Smooth muscle cell (in vitro differentiated cells): ENCODE measurements around the gene KCNN3. TPM values are rescaled to one million over a fixed set of nuclear protein-coding genes. Genes with fewer than 3 reads are reported as not detected.

ENCODE experiments used
- DNase-seq: peaks from one replicate; lab custom pipeline; 2025; ENCODE audit not compliant: unreplicated experiment; lab: John Stamatoyannopoulos, UW
- H2AFZ ChIP-seq: fragments of 200-600 bp; sonication (generic); 2 replicates; pipeline ENCODE4 v1.6.0; 2016; ENCODE audit warnings: antibody characterized with exemption, low read depth, mild to moderate bottlenecking
- H3F3A ChIP-seq: fragments of 200-600 bp; sonication (generic); 2 replicates; pipeline ENCODE4 v1.6.0; 2017; ENCODE audit warnings: antibody characterized with exemption, low read depth
- H3K27ac ChIP-seq: fragments of 200-600 bp; sonication (generic); 2 replicates; pipeline ENCODE4 v1.5.1; 2016; ENCODE audit warnings: low read depth, mild to moderate bottlenecking
- H3K27me3 ChIP-seq: fragments of 200-600 bp; sonication (generic); 2 replicates; pipeline ENCODE4 v1.6.1; 2016; ENCODE audit warnings: low read depth, mild to moderate bottlenecking
- H3K36me3 ChIP-seq: fragments of 200-600 bp; sonication (generic); 2 replicates; pipeline ENCODE4 v1.5.1; 2016; ENCODE audit warnings: low read depth
- H3K4me1 ChIP-seq: fragments of 200-600 bp; sonication (generic); 2 replicates; pipeline ENCODE4 v1.5.1; 2016; ENCODE audit warnings: low read depth
- H3K4me2 ChIP-seq: fragments of 200-600 bp; sonication (generic); 2 replicates; pipeline ENCODE4 v1.6.0; 2016; ENCODE audit warnings: mild to moderate bottlenecking
- H3K4me3 ChIP-seq: fragments of 200-600 bp; sonication (generic); 2 replicates; pipeline ENCODE4 v1.5.1; 2016; ENCODE audit warnings: mild to moderate bottlenecking
- H3K79me2 ChIP-seq: fragments of 200-600 bp; sonication (generic); 2 replicates; pipeline ENCODE4 v1.6.0; 2016; ENCODE audit warnings: low read depth, mild to moderate bottlenecking
- H3K9ac ChIP-seq: fragments of 200-600 bp; sonication (generic); 2 replicates; pipeline ENCODE4 v1.6.0; 2016; ENCODE audit warnings: low read depth
- H3K9me3 ChIP-seq: fragments of 200-600 bp; sonication (generic); replicated peaks from 2 replicates; pipeline ENCODE4 v1.5.1; 2016; ENCODE audit warnings: low read depth
- H4K20me1 ChIP-seq: fragments of 200-600 bp; sonication (generic); 2 replicates; pipeline ENCODE4 v1.6.0; 2016; ENCODE audit warnings: low read depth
- WGBS: methylation state at CpG from one replicate; pipeline ENCODE4 v1.1.7; 2016; ENCODE audit warnings: low lambda C conversion rate; 5-methylcytosine and 5-hydroxymethylcytosine counted together
- polyA plus RNA-seq: library from polyadenylated mRNA; unstranded; fragments of >200 nt; fragmentation: Nextera tagmentation; extraction: Ambion mirVana; gene quantifications from 2 replicates; pipeline ENCODE4 v1.2.1, GENCODE V29; 2016
- total RNA-seq: library from RNA; depleted of rRNA; stranded (reverse); fragments of >200 nt; gene quantifications from 2 replicates; pipeline ENCODE4 v1.2.3, GENCODE V29; 2014
- TF ChIP-seq, protein P1 (sequence below): fragments of 200-600 bp; sonication (generic); IDR thresholded peaks from 2 replicates; pipeline ENCODE4 v1.5.1; 2017; ENCODE audit warnings: borderline replicate concordance, mild to moderate bottlenecking, antibody characterized with exemption; ENCODE audit not compliant: insufficient read depth, poor library complexity, severe bottlenecking

Gene KCNN3
- total and polyA plus RNA-seq, 2 experiments from 2014 or later, result 0.18 to 0.77 TPM

DNA sequence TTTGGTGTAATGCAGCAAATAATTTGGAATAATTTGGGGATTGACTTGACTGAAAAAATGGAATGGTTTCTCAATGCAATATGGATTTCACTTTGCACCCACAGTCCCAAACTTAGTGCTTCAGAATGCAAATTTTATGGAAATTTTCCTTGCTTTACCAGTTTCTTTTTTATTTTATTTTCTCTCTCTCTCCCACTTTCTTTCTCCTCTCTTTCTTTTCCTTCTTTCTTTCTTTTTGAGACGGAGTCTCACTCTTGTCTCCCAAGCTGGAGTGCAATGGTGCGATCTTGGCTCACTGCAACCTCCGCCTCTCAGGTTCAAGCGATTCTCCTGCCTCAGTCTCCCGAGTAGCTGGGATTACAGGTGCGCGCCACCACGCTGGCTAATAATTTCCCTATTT, 110.3 kb downstream of the KCNN3 start:
- Histone ChIP-seq H3K79me2 (no peaks in the 10 kb centered on the region), H4K20me1 (no peaks in the 10 kb centered on the region), H3K36me3 (no peaks in the 10 kb centered on the region), H3K27me3 (peaks cover 66% of the 10 kb centered on the region), H3F3A (no peaks in the 10 kb centered on the region), H3K4me1 (no peaks in the 10 kb centered on the region), H3K4me2 (no peak overlapping the region), H3K9me3 (no peaks in the 10 kb centered on the region), H3K4me3 (no peak overlapping the region), H3K27ac (no peak overlapping the region), H3K9ac (no peak overlapping the region), H2AFZ (no peak overlapping the region)
- DNase-seq, result no peak
- WGBS, result 96% methylated on average over 8 of the region's 8 CpGs
- TF ChIP-seq, protein P1, sequence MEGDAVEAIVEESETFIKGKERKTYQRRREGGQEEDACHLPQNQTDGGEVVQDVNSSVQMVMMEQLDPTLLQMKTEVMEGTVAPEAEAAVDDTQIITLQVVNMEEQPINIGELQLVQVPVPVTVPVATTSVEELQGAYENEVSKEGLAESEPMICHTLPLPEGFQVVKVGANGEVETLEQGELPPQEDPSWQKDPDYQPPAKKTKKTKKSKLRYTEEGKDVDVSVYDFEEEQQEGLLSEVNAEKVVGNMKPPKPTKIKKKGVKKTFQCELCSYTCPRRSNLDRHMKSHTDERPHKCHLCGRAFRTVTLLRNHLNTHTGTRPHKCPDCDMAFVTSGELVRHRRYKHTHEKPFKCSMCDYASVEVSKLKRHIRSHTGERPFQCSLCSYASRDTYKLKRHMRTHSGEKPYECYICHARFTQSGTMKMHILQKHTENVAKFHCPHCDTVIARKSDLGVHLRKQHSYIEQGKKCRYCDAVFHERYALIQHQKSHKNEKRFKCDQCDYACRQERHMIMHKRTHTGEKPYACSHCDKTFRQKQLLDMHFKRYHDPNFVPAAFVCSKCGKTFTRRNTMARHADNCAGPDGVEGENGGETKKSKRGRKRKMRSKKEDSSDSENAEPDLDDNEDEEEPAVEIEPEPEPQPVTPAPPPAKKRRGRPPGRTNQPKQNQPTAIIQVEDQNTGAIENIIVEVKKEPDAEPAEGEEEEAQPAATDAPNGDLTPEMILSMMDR, result no peak

DNA sequence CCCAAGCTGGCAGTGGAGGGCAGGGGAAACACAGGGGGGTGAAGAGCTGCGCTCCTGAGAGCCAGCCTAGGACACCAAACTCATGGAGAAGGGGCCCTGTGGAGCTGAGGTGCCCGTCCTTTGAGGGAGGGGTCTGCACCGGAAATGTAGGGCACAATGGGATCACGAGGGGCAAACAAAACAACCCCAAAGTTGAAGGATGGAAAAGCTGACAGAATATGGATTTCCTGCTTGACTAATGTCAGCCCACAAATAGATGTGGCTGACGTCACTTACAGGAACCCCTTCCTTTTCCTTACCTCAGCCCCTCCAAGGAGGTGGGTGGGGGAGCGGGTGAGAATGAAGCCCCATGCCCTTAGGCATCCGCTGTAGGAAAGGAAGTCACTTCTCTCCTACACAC, 110.9 kb downstream of the KCNN3 start:
- H3K79me2 ChIP-seq, result no peaks in the 10 kb centered on the region
- no peaks in the 10 kb centered on the region for H4K20me1 ChIP-seq
- DNase-seq, result no peak
- 87% methylated on average over 7 of the region's 7 CpGs for WGBS
- H3K4me3 ChIP-seq, result no peak overlapping the region
- no peak overlapping the region for H3K27ac ChIP-seq
- H3K4me1 ChIP-seq, result no peaks in the 10 kb centered on the region
- H3K27me3 ChIP-seq, result peaks cover 60% of the 10 kb centered on the region
- no peak overlapping the region for H2AFZ ChIP-seq
- TF ChIP-seq, protein P1, result no peak
- H3K4me2 ChIP-seq, result no peak overlapping the region
- H3K9me3 ChIP-seq, result no peaks in the 10 kb centered on the region
- H3F3A ChIP-seq, result no peaks in the 10 kb centered on the region
- no peaks in the 10 kb centered on the region for H3K36me3 ChIP-seq
- H3K9ac ChIP-seq, result no peak overlapping the region

DNA sequence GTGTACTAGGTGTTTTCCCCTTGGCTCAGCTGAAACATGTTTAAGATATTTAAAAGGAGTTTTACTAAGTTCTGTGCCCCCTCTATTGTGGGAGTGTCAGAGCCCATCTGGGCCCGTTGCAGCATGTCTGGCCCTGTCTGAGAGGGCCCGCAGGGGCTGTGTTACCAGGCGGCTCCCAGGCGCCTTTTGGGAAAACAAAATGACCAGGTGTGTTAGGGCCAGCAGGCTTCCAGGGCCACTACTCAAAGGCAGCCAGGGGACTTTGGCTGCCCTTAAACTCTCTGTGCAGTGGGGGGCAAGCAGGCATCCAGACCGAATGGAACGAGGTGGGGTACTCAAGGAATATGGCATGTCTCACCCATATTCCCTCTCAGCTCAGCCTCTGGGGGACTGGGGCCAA, 111.7 kb downstream of the KCNN3 start:
- Histone ChIP-seq H3K9ac (no peak overlapping the region), H3K9me3 (no peaks in the 10 kb centered on the region), H3K27me3 (peaks cover 55% of the 10 kb centered on the region), H3K4me3 (no peak overlapping the region), H3K4me1 (no peaks in the 10 kb centered on the region), H2AFZ (no peak overlapping the region), H3K79me2 (no peaks in the 10 kb centered on the region), H3K36me3 (no peaks in the 10 kb centered on the region), H3K4me2 (no peak overlapping the region), H3K27ac (no peak overlapping the region), H4K20me1 (no peaks in the 10 kb centered on the region), H3F3A (no peaks in the 10 kb centered on the region)
- 90% methylated on average over 6 of the region's 6 CpGs for WGBS
- DNase-seq, result no peak
- TF ChIP-seq, protein P1, result no peak

DNA sequence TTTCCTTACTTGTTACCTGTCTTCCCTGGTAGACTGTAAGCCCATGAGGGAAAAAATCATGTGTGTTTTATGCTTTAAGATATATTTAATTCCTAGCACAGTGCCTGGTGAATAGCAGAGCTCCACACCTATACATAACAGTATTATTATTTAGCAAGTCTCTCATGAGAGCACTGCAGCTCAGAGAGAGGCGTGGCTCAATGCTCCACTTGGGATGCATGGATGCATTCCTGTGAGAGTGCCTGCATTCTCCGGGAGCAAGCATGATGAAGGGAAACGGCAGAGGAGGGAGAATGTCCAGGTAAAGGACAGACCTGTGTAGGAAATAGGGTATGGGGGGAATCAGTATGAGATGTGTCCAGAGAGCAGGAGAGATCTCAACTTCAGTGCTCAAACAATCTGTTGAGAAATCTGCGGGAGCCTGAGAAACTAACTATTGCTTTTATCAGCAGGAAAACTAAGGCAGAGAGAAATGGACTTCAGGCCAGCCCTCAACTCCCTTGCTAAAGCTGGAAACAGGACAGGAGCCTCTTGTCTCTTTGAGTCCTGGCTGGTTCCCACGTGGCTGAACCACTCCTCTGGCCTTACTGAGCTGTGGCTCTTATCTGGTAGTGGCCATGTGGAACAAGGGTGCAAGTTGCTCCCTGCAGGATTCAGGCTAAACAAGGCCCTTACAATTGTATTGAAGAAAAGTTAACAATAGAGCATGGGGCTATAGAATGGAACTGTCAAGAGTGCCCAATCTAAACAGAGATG, 113.1 kb downstream of the KCNN3 start:
- Histone ChIP-seq H3K9me3 (no peaks in the 10 kb centered on the region), H3K4me3 (no peak overlapping the region), H3K4me2 (no peak overlapping the region), H3K4me1 (no peaks in the 10 kb centered on the region), H3K9ac (no peak overlapping the region), H3K27ac (no peak overlapping the region), H2AFZ (no peak overlapping the region), H3K36me3 (no peaks in the 10 kb centered on the region), H3K27me3 (peaks cover 42% of the 10 kb centered on the region), H3K79me2 (no peaks in the 10 kb centered on the region), H4K20me1 (no peaks in the 10 kb centered on the region), H3F3A (no peaks in the 10 kb centered on the region)
- 77% methylated on average over 5 of the region's 5 CpGs for WGBS
- TF ChIP-seq, protein P1, result no peak
- DNase-seq, result no peak
